Astrocyte (in vitro differentiated cells and primary cell): Measurements from ENCODE around the gene MPO. TPM values are rescaled to one million over a fixed set of nuclear protein-coding genes. Genes with fewer than 3 reads are reported as not detected.

ENCODE experiments used
- DNase-seq: peaks from one replicate; pipeline ENCODE4 v3.0.0-alpha.2; 2010; ENCODE audit warnings: low read depth
- FAIRE-seq: peaks from 2 replicates; lab custom pipeline; 2011; peaks lifted over from hg19 to GRCh38; lab: Jason Lieb, UNC
- H2AFZ ChIP-seq: 2 replicates; pipeline ENCODE4 v1.6.0; 2012; ENCODE audit warnings: low read depth, low read length, inconsistent platforms
- H3K27ac ChIP-seq: 2 replicates; pipeline ENCODE4 v1.5.1; 2011; ENCODE audit warnings: low read depth, low read length, inconsistent platforms
- H3K27me3 ChIP-seq: 2 replicates; pipeline ENCODE4 v1.6.0; 2011; ENCODE audit warnings: low read length, inconsistent platforms; ENCODE audit not compliant: insufficient read depth
- H3K36me3 ChIP-seq: 2 replicates; pipeline ENCODE4 v1.5.1; 2011; ENCODE audit warnings: low read length, inconsistent platforms; ENCODE audit not compliant: insufficient read depth
- H3K4me1 ChIP-seq: 2 replicates; pipeline ENCODE4 v1.5.1; 2011; ENCODE audit warnings: low read length, inconsistent platforms; ENCODE audit not compliant: insufficient read depth
- H3K4me2 ChIP-seq: 2 replicates; pipeline ENCODE4 v1.6.0; 2012; ENCODE audit warnings: low read length, inconsistent platforms
- H3K4me3 ChIP-seq: 2 replicates; pipeline ENCODE4 v1.5.1; 2011; ENCODE audit warnings: low read depth, mild to moderate bottlenecking, low read length, inconsistent platforms; ENCODE audit not compliant: insufficient read depth
- H3K79me2 ChIP-seq: 2 replicates; pipeline ENCODE4 v1.6.0; 2012; ENCODE audit warnings: mild to moderate bottlenecking, low read length, inconsistent platforms; ENCODE audit not compliant: insufficient read depth
- H3K9ac ChIP-seq: 2 replicates; pipeline ENCODE4 v1.6.0; 2012; ENCODE audit warnings: mild to moderate bottlenecking, low read length, inconsistent platforms
- H3K9me3 ChIP-seq: 2 replicates; pipeline ENCODE4 v1.5.1; 2012; ENCODE audit warnings: low read depth, mild to moderate bottlenecking, low read length, inconsistent platforms; ENCODE audit not compliant: insufficient read depth
- H4K20me1 ChIP-seq: 2 replicates; pipeline ENCODE4 v1.6.0; 2012; ENCODE audit warnings: low read length, inconsistent platforms; ENCODE audit not compliant: insufficient read depth
- H3K27ac Mint-ChIP-seq: one replicate; pipeline ENCODE4 v1.8.0; 2021; ENCODE audit warnings: mild to moderate bottlenecking, mixed read lengths; ENCODE audit not compliant: unreplicated experiment
- H3K27me3 Mint-ChIP-seq: one replicate; pipeline ENCODE4 v1.8.0; 2021; ENCODE audit warnings: low read depth, mixed read lengths; ENCODE audit not compliant: unreplicated experiment
- H3K36me3 Mint-ChIP-seq: one replicate; pipeline ENCODE4 v1.8.0; 2021; ENCODE audit warnings: low read depth, mixed read lengths; ENCODE audit not compliant: unreplicated experiment
- H3K4me1 Mint-ChIP-seq: one replicate; pipeline ENCODE4 v1.8.0; 2021; ENCODE audit warnings: low read depth, mixed read lengths; ENCODE audit not compliant: unreplicated experiment
- H3K4me3 Mint-ChIP-seq: one replicate; pipeline ENCODE4 v1.8.0; 2021; ENCODE audit warnings: mild to moderate bottlenecking, moderate library complexity, mixed read lengths; ENCODE audit not compliant: unreplicated experiment
- H3K9me3 Mint-ChIP-seq: one replicate; pipeline ENCODE4 v1.8.0; 2021; ENCODE audit warnings: mild to moderate bottlenecking, mixed read lengths; ENCODE audit not compliant: unreplicated experiment
- EZH2 ChIP-seq: IDR thresholded peaks from 2 replicates; pipeline ENCODE4 v1.6.1; 2012; ENCODE audit warnings: mild to moderate bottlenecking, low read length, inconsistent platforms; ENCODE audit not compliant: insufficient read depth
- total RNA-seq: library from RNA; stranded (reverse); gene quantifications from 2 replicates; pipeline ENCODE4 v1.2.1, GENCODE V29; 2021
- TF ChIP-seq, protein P1 (sequence below): IDR thresholded peaks from 2 replicates; pipeline ENCODE4 v1.5.1; 2011; ENCODE audit warnings: low read depth, mild to moderate bottlenecking, inconsistent platforms, low read length, moderate library complexity; ENCODE audit not compliant: insufficient read depth

Gene MPO
- total RNA-seq, 1 donor from 2014 or later: not detected

DNA sequence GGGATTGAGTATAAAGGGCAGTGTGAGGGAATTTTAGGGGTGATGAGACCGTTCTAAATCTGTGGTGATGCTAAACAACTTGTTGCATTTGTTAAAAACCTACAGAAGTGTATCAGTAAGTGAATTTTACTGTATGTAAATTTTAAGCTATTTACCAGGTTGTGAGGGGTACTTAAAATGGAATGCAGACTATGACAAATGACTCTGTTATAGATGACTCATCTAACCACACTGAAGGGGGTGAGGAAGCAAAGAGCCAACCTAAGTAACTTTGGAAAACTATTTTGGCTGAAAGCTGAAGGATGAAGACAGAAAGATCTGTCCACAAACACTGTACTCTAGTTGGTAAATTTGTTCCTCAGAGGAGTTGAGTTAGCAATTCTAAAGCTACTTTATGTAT lies 56.4 kb downstream of the MPO start:
- no peaks in the 10 kb centered on the region for H3K27me3 ChIP-seq
- H3K9me3 ChIP-seq: no peaks in the 10 kb centered on the region
- Mint-ChIP-seq H3K27ac (peak overlapping the region; percentile 97), H3K36me3 (no peaks in the 10 kb centered on the region), H3K9me3 (no peaks in the 10 kb centered on the region), H3K4me3 (peak overlapping the region; percentile 66), H3K27me3 (no peaks in the 10 kb centered on the region), H3K4me1 (peaks cover 9% of the 10 kb centered on the region)
- no peaks in the 10 kb centered on the region for H3K36me3 ChIP-seq
- peaks cover 13% of the 10 kb centered on the region for H3K4me1 ChIP-seq
- H3K79me2 ChIP-seq: no peaks in the 10 kb centered on the region
- FAIRE-seq: no peak
- peak overlapping the region; percentile 68 for H3K27ac ChIP-seq
- no peak overlapping the region for H2AFZ ChIP-seq
- peak overlapping the region; percentile 69 for H3K4me2 ChIP-seq
- no peaks in the 10 kb centered on the region for H4K20me1 ChIP-seq
- H3K4me3 ChIP-seq: no peak overlapping the region
- no peak for TF ChIP-seq EZH2
- TF ChIP-seq, protein P1, sequence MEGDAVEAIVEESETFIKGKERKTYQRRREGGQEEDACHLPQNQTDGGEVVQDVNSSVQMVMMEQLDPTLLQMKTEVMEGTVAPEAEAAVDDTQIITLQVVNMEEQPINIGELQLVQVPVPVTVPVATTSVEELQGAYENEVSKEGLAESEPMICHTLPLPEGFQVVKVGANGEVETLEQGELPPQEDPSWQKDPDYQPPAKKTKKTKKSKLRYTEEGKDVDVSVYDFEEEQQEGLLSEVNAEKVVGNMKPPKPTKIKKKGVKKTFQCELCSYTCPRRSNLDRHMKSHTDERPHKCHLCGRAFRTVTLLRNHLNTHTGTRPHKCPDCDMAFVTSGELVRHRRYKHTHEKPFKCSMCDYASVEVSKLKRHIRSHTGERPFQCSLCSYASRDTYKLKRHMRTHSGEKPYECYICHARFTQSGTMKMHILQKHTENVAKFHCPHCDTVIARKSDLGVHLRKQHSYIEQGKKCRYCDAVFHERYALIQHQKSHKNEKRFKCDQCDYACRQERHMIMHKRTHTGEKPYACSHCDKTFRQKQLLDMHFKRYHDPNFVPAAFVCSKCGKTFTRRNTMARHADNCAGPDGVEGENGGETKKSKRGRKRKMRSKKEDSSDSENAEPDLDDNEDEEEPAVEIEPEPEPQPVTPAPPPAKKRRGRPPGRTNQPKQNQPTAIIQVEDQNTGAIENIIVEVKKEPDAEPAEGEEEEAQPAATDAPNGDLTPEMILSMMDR: no peak
- peak overlapping the region; percentile 40 for H3K9ac ChIP-seq
- DNase-seq: peak; percentile 80

Other genes starting within 250 kb of the MPO start
- gene DYNLL2, start 197.5 kb downstream of the MPO start, total RNA-seq: 24.9 and 29.4 TPM in 2 replicates
- gene OR4D1, start 132.6 kb downstream of the MPO start, total RNA-seq: not detected in 2 replicates
- gene OR4D2, start 114.0 kb downstream of the MPO start, total RNA-seq: not detected in 2 replicates
- not detected in 2 replicates for gene EPX, start 88.2 kb downstream of the MPO start, total RNA-seq
- gene MKS1, start 61.7 kb downstream of the MPO start, total RNA-seq: 12.0 and 12.7 TPM in 2 replicates
- not detected in 2 replicates for gene LPO, start 42.4 kb downstream of the MPO start, total RNA-seq
- gene TSPOAP1, start 47.9 kb upstream of the MPO start, total RNA-seq: 0.60 and 0.79 TPM in 2 replicates
- 97.1 and 108 TPM in 2 replicates for gene SUPT4H1, start 71.3 kb upstream of the MPO start, total RNA-seq
- gene RNF43, start 136.6 kb upstream of the MPO start, total RNA-seq: 1.2 TPM in 2 replicates
- not detected in 2 replicates for gene HSF5, start 207.5 kb upstream of the MPO start, total RNA-seq
- gene MTMR4, start 233.7 kb upstream of the MPO start, total RNA-seq: 13.9 and 17.6 TPM in 2 replicates